Fibroblast of lung (primary cell): ENCODE data around the gene OLAH. TPM values are rescaled to one million over a fixed set of nuclear protein-coding genes. Genes with fewer than 3 reads are reported as not detected.

Experiments
- DNase-seq, 2 donors: peaks; one replicate each; pipeline versions ENCODE4 v3.0.0 to v3.0.0-alpha.2; 2010; ENCODE audit warnings: low read depth in 2 of 2
- H2AFZ ChIP-seq: 2 replicates; pipeline ENCODE4 v1.5.1; 2012; ENCODE audit warnings: low read length, control low read depth, inconsistent platforms
- H3K27ac ChIP-seq: 2 replicates; pipeline ENCODE4 v1.5.1; 2011; ENCODE audit warnings: low read length, control low read depth; ENCODE audit not compliant: insufficient read depth
- H3K27me3 ChIP-seq: 2 replicates; pipeline ENCODE4 v1.5.1; 2011; ENCODE audit warnings: mild to moderate bottlenecking, low read length; ENCODE audit not compliant: control insufficient read depth, insufficient read depth
- H3K36me3 ChIP-seq: 2 replicates; pipeline ENCODE4 v1.5.1; 2011; ENCODE audit warnings: low read length; ENCODE audit not compliant: control insufficient read depth, insufficient read depth
- H3K4me1 ChIP-seq: 2 replicates; pipeline ENCODE4 v1.5.1; 2011; ENCODE audit warnings: low read length; ENCODE audit not compliant: control insufficient read depth, insufficient read depth; ENCODE audit errors: extremely low read depth
- H3K4me2 ChIP-seq: 2 replicates; pipeline ENCODE4 v1.5.1; 2011; ENCODE audit warnings: low read length, control low read depth; ENCODE audit not compliant: insufficient read depth; ENCODE audit errors: extremely low read depth
- H3K4me3 ChIP-seq, 4 experiments: fragments of 200-600 bp in 1 of 4; sonication (generic) in 1 of 4; replicated peaks in 1 of 4; 2 replicates each; pipeline ENCODE4 v1.5.1; 2011 to 2016; ENCODE audit warnings: low read length in 4 of 4, low read depth in 3 of 4, mild to moderate bottlenecking in 3 of 4, control low read depth in 2 of 4, inconsistent platforms in 1 of 4, mixed read lengths in 1 of 4; ENCODE audit not compliant: insufficient read depth in 1 of 4; ENCODE audit errors: control extremely low read depth in 1 of 4
- H3K79me2 ChIP-seq: 2 replicates; pipeline ENCODE4 v1.5.1; 2012; ENCODE audit warnings: mild to moderate bottlenecking, low read length, inconsistent platforms; ENCODE audit not compliant: control insufficient read depth, insufficient read depth
- H3K9ac ChIP-seq: 2 replicates; pipeline ENCODE4 v1.5.1; 2011; ENCODE audit warnings: mild to moderate bottlenecking, low read length, control low read depth; ENCODE audit not compliant: insufficient read depth
- H3K9me3 ChIP-seq: 2 replicates; pipeline ENCODE4 v1.5.1; 2012; ENCODE audit warnings: low read depth, low read length; ENCODE audit not compliant: control insufficient read depth, insufficient read depth
- H4K20me1 ChIP-seq: 2 replicates; pipeline ENCODE4 v1.5.1; 2011; ENCODE audit warnings: low read length; ENCODE audit not compliant: control insufficient read depth, insufficient read depth; ENCODE audit errors: extremely low read depth
- CTCF ChIP-seq, 2 donors: IDR thresholded peaks in 1 of 2; conservative IDR thresholded peaks in 1 of 2; 1 replicate in 1 of 2; 2 replicates in 1 of 2; pipeline ENCODE4 v1.5.1; 2011 to 2012; ENCODE audit warnings: low read length in 2 of 2, control low read depth in 1 of 2, inconsistent platforms in 1 of 2, low read depth in 1 of 2, mild to moderate bottlenecking in 1 of 2
- EZH2 ChIP-seq: IDR thresholded peaks from 2 replicates; pipeline ENCODE4 v1.5.1; 2012; ENCODE audit warnings: low read length, control low read depth, mild to moderate bottlenecking; ENCODE audit errors: missing control alignments
- polyA plus RNA-seq, 2 donors: library from polyadenylated mRNA; depleted of rRNA in 1 of 2; stranded (reverse) in 1 of 2; unstranded in 1 of 2; fragments of >200 nt; gene quantifications; 2 replicates each; pipeline ENCODE4 v1.2.1, GENCODE V29; 2011 to 2012; ENCODE audit warnings: missing spikeins in 1 of 2
- total RNA-seq: library from RNA; depleted of rRNA; stranded (reverse); fragments of >200 nt; gene quantifications from 2 replicates; pipeline ENCODE4 v1.2.1, GENCODE V29; 2014

Gene OLAH
- total and polyA plus RNA-seq, 2 donors (not counting 1 experiment from before 2014, with no cell fraction given), result 0.08 TPM; not detected in 1

GRCh38 chr10:15092855-15093408 lies 49.2 kb downstream of the OLAH start:
- no peaks in the 10 kb centered on the region for H4K20me1 ChIP-seq
- no peaks in the 10 kb centered on the region for H3K27me3 ChIP-seq
- H3K9ac ChIP-seq, result no peak overlapping the region
- no peak overlapping the region for H3K27ac ChIP-seq
- no peak overlapping the region for H3K4me3 ChIP-seq
- H3K9me3 ChIP-seq, result no peaks in the 10 kb centered on the region
- H2AFZ ChIP-seq, result no peak overlapping the region
- H3K36me3 ChIP-seq, result no peaks in the 10 kb centered on the region
- DNase-seq, result no peak
- H3K79me2 ChIP-seq, result peaks cover 3% of the 10 kb centered on the region
- no peak overlapping the region for H3K4me2 ChIP-seq
- H3K4me1 ChIP-seq, result no peaks in the 10 kb centered on the region
- TF ChIP-seq EZH2 (no peak), CTCF (conservative IDR thresholded peaks at IDR 0.05 in 1 of 2, IDR thresholded peaks at IDR 0.05 in 1 of 2; ENCODE audit: low read depth in 1 of 2, low read length in 2 of 2) (no peak)

GRCh38 chr10:15096661-15097010 lies 52.9 kb downstream of the OLAH start:
- Histone ChIP-seq H3K4me1 (peaks cover 2% of the 10 kb centered on the region), H3K36me3 (no peaks in the 10 kb centered on the region), H3K4me3 (peak overlapping the region; percentile 71 to 97 (median 82)), H3K9me3 (no peaks in the 10 kb centered on the region), H3K27me3 (no peaks in the 10 kb centered on the region), H3K9ac (peak overlapping the region; percentile 97), H3K27ac (peak overlapping the region; percentile 87), H2AFZ (peak overlapping the region; percentile 69), H3K79me2 (peaks cover 33% of the 10 kb centered on the region), H3K4me2 (peak overlapping the region; percentile 92), H4K20me1 (no peaks in the 10 kb centered on the region)
- TF ChIP-seq CTCF (conservative IDR thresholded peaks at IDR 0.05 in 1 of 2, IDR thresholded peaks at IDR 0.05 in 1 of 2; ENCODE audit: low read depth in 1 of 2, low read length in 2 of 2) (no peak), EZH2 (no peak)
- no peak for DNase-seq

- H3K27ac ChIP-seq, result peak within 1 kb of the TSS; percentile 87
- peak; percentile 90 to 96 for DNase-seq
- H3K36me3 ChIP-seq, result no peaks in the 10 kb centered on the region
- TF ChIP-seq CTCF (conservative IDR thresholded peaks at IDR 0.05 in 1 of 2, IDR thresholded peaks at IDR 0.05 in 1 of 2; ENCODE audit: low read depth in 1 of 2, low read length in 2 of 2) (no peak), EZH2 (no peak)
- H3K4me1 ChIP-seq, result peaks cover 2% of the 10 kb centered on the region
- H3K27me3 ChIP-seq, result no peaks in the 10 kb centered on the region
- peak within 1 kb of the TSS; percentile 97 for H3K9ac ChIP-seq
- peak within 1 kb of the TSS; percentile 69 for H2AFZ ChIP-seq
- H3K4me3 ChIP-seq, result peak within 1 kb of the TSS; percentile 71 to 97 (median 82)
- no peaks in the 10 kb centered on the region for H3K9me3 ChIP-seq
- H4K20me1 ChIP-seq, result no peaks in the 10 kb centered on the region
- H3K79me2 ChIP-seq, result peaks cover 33% of the 10 kb centered on the region
- peak within 1 kb of the TSS; percentile 92 for H3K4me2 ChIP-seq
These were observed 53.5 kb downstream of the OLAH start, which contains the start of gene RPP38 for GRCh38 chr10:15097011-15097812. Gene RPP38, plus strand, starts transcription at chr10:15097355. Its CDS starts 5,960 bp downstream, at chr10:15103315.
